Hepatocyte (in vitro differentiated cells): ENCODE measurements around the gene TAS2R16. TPM values are rescaled to one million over a fixed set of nuclear protein-coding genes. Genes with fewer than 3 reads are reported as not detected.

Experiments
- DNase-seq: peaks from one replicate; pipeline ENCODE4 v3.0.0-alpha.2; 2016; ENCODE audit warnings: low spot score
- H2AFZ ChIP-seq: fragments of 200-600 bp; sonication (generic); 2 replicates; pipeline ENCODE4 v1.6.0; 2016; ENCODE audit warnings: antibody characterized with exemption, mild to moderate bottlenecking
- H3K27ac ChIP-seq: fragments of 200-600 bp; sonication (generic); 2 replicates; pipeline ENCODE4 v1.5.1; 2016; ENCODE audit warnings: mild to moderate bottlenecking
- H3K27me3 ChIP-seq: fragments of 200-600 bp; sonication (generic); 2 replicates; pipeline ENCODE4 v1.6.1; 2016
- H3K36me3 ChIP-seq: fragments of 200-600 bp; sonication (generic); replicated peaks from 2 replicates; pipeline ENCODE4 v1.5.1; 2016; ENCODE audit warnings: low read depth; ENCODE audit not compliant: insufficient read depth
- H3K4me1 ChIP-seq: fragments of 200-600 bp; sonication (generic); 2 replicates; pipeline ENCODE4 v1.5.1; 2016; ENCODE audit warnings: mild to moderate bottlenecking, moderate library complexity; ENCODE audit not compliant: insufficient read depth
- H3K4me2 ChIP-seq: fragments of 200-600 bp; sonication (generic); 2 replicates; pipeline ENCODE4 v1.6.0; 2016
- H3K4me3 ChIP-seq: fragments of 200-600 bp; sonication (generic); 2 replicates; pipeline ENCODE4 v1.5.1; 2016; ENCODE audit warnings: mild to moderate bottlenecking
- H3K79me2 ChIP-seq: fragments of 200-600 bp; sonication (generic); 2 replicates; pipeline ENCODE4 v1.6.0; 2017; ENCODE audit warnings: mild to moderate bottlenecking
- H3K9me2 ChIP-seq: fragments of 200-600 bp; sonication (generic); replicated peaks from 2 replicates; pipeline ENCODE4 v1.6.0; 2017; ENCODE audit warnings: mild to moderate bottlenecking; ENCODE audit not compliant: insufficient read depth
- H3K9me3 ChIP-seq: fragments of 200-600 bp; sonication (generic); 2 replicates; pipeline ENCODE4 v1.5.1; 2016; ENCODE audit warnings: low read depth, mild to moderate bottlenecking
- H4K20me1 ChIP-seq: fragments of 200-600 bp; sonication (generic); 2 replicates; pipeline ENCODE4 v1.6.0; 2016; ENCODE audit warnings: mild to moderate bottlenecking; ENCODE audit not compliant: insufficient read depth, poor library complexity, severe bottlenecking
- EZH2 ChIP-seq: fragments of 200-600 bp; sonication (generic); IDR thresholded peaks from 2 replicates; pipeline ENCODE4 v1.6.1; 2016; ENCODE audit warnings: antibody characterized with exemption, mild to moderate bottlenecking, borderline replicate concordance
- EZH2phosphoT487 ChIP-seq: fragments of 200-600 bp; sonication (generic); IDR thresholded peaks from one replicate; pipeline ENCODE4 v1.6.1; 2018; ENCODE audit warnings: antibody characterized with exemption, mild to moderate bottlenecking, low read depth, moderate library complexity; ENCODE audit not compliant: unreplicated experiment, severe bottlenecking
- WGBS: methylation state at CpG from one replicate; pipeline ENCODE4 v1.1.6; 2016; ENCODE audit warnings: low lambda C conversion rate; ENCODE audit errors: missing lambda C conversion rate; 5-methylcytosine and 5-hydroxymethylcytosine counted together
- polyA plus RNA-seq: library from polyadenylated mRNA; unstranded; fragments of >200 nt; fragmentation: Nextera tagmentation; extraction: Ambion mirVana; gene quantifications from 2 replicates; pipeline ENCODE4 v1.2.1, GENCODE V29; 2016
- total RNA-seq: library from RNA; depleted of rRNA; stranded (reverse); fragments of >200 nt; gene quantifications from 2 replicates; pipeline ENCODE4 v1.2.3, GENCODE V29; 2014
- TF ChIP-seq, protein P1 (sequence below): fragments of 200-600 bp; sonication (generic); IDR thresholded peaks from 2 replicates; pipeline ENCODE4 v1.5.1; 2016; ENCODE audit warnings: antibody characterized with exemption, mild to moderate bottlenecking; ENCODE audit not compliant: poor library complexity

Gene TAS2R16, protein sequence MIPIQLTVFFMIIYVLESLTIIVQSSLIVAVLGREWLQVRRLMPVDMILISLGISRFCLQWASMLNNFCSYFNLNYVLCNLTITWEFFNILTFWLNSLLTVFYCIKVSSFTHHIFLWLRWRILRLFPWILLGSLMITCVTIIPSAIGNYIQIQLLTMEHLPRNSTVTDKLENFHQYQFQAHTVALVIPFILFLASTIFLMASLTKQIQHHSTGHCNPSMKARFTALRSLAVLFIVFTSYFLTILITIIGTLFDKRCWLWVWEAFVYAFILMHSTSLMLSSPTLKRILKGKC
- total RNA-seq: 1.2 TPM in 1 of 2 replicates, not detected in the other
- not detected in 2 replicates for polyA plus RNA-seq

DNA sequence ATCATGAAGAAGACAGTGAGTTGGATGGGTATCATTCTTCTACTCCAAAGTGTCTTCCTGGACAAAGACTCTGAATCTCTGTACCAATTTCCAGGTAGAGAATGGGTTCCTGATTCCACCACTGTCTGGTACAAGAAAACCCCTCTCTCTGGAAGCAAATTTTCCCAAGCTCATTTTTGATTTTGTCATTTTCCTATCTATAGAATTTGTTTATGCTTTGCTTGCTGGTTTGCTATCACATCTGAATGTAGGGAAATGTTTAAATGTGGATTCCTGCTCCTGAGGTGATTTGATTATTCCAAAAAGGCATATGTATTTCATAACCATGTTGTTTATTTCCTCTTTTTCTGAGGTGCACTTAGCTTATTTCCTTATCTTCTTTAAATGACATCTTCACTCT, at the start of gene TAS2R16:
Gene TAS2R16 (minus strand): TSS at position 101 of the 400 bp plus-strand sequence. CDS start 66 bp downstream, at position 35.
- H2AFZ ChIP-seq: no peak within 1 kb of the TSS
- no peaks in the 10 kb centered on the region for H3K9me3 ChIP-seq
- TF ChIP-seq, protein P1, sequence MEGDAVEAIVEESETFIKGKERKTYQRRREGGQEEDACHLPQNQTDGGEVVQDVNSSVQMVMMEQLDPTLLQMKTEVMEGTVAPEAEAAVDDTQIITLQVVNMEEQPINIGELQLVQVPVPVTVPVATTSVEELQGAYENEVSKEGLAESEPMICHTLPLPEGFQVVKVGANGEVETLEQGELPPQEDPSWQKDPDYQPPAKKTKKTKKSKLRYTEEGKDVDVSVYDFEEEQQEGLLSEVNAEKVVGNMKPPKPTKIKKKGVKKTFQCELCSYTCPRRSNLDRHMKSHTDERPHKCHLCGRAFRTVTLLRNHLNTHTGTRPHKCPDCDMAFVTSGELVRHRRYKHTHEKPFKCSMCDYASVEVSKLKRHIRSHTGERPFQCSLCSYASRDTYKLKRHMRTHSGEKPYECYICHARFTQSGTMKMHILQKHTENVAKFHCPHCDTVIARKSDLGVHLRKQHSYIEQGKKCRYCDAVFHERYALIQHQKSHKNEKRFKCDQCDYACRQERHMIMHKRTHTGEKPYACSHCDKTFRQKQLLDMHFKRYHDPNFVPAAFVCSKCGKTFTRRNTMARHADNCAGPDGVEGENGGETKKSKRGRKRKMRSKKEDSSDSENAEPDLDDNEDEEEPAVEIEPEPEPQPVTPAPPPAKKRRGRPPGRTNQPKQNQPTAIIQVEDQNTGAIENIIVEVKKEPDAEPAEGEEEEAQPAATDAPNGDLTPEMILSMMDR: no peak
- TF ChIP-seq EZH2 (no peak), EZH2phosphoT487 (no peak)
- no peak within 1 kb of the TSS for H3K27ac ChIP-seq
- H3K4me2 ChIP-seq: no peak within 1 kb of the TSS
- H3K27me3 ChIP-seq: no peaks in the 10 kb centered on the region
- no peaks in the 10 kb centered on the region for H3K4me1 ChIP-seq
- no peak for DNase-seq
- no peaks in the 10 kb centered on the region for H3K79me2 ChIP-seq
- no peaks in the 10 kb centered on the region for H3K9me2 ChIP-seq
- H3K4me3 ChIP-seq: no peak within 1 kb of the TSS
- H3K36me3 ChIP-seq: no peaks in the 10 kb centered on the region
- no peaks in the 10 kb centered on the region for H4K20me1 ChIP-seq

DNA sequence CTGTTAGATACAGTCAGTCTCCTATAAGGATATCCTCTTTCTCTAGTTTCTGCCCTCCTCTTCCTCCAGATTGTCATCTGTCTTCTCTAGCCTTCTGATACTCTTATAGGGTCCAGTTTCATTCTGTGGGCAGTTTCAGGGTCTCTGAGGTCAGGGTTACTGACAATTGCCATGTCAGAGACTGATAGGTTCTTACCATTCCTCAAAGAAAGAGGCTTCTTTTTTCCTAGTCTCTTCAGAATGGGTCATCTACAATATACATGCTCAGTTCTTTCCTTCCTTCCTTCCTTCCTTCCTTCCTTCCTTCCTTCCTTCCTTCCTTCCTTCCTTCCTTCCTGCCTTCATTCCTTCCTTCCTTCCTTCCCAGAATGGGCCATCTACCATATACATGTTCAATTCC, 48.1 kb upstream of the TAS2R16 start:
- DNase-seq: no peak
- peaks cover 6% of the 10 kb centered on the region for H3K9me3 ChIP-seq
- H4K20me1 ChIP-seq: no peaks in the 10 kb centered on the region
- H3K79me2 ChIP-seq: no peaks in the 10 kb centered on the region
- H3K4me3 ChIP-seq: no peak overlapping the region
- H3K27me3 ChIP-seq: no peaks in the 10 kb centered on the region
- no peak for TF ChIP-seq EZH2
- TF ChIP-seq EZH2phosphoT487: no peak
- TF ChIP-seq, protein P1: no peak
- no peak overlapping the region for H3K4me2 ChIP-seq
- H3K27ac ChIP-seq: no peak overlapping the region
- no peaks in the 10 kb centered on the region for H3K4me1 ChIP-seq
- no peak overlapping the region for H2AFZ ChIP-seq
- no peaks in the 10 kb centered on the region for H3K9me2 ChIP-seq
- no peaks in the 10 kb centered on the region for H3K36me3 ChIP-seq

DNA sequence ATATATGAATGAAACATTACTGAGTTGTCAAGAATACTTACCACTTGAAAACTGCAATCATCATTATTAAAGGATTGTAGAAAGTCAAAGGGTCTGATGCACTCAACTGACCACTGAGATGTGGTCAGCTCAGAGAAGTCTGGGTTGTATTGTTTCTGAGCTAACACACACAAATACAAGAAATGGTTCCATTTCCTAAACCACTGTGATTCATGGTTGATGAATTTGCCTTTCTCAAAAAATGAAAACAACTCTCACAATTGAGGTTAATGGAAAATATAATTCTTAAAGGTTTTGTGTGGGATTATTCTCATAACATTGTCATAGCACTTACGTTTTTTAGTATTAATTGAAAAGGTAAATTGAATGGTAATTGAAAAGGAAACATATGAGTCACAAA, 45.6 kb upstream of the TAS2R16 start:
- 71% methylated on average over 1 of the region's 1 CpG for WGBS
- no peaks in the 10 kb centered on the region for H3K4me1 ChIP-seq

More for the DNA sequence above, 45.6 kb upstream of the TAS2R16 start:
- Histone ChIP-seq H3K79me2 (no peaks in the 10 kb centered on the region), H3K4me2 (no peak overlapping the region), H2AFZ (no peak overlapping the region), H3K9me3 (no peaks in the 10 kb centered on the region), H3K36me3 (no peaks in the 10 kb centered on the region), H4K20me1 (no peaks in the 10 kb centered on the region), H3K27ac (no peak overlapping the region), H3K27me3 (no peaks in the 10 kb centered on the region), H3K4me3 (no peak overlapping the region), H3K9me2 (no peaks in the 10 kb centered on the region)
- no peak for DNase-seq
- no peak for TF ChIP-seq EZH2phosphoT487
- TF ChIP-seq, protein P1: no peak
- no peak for TF ChIP-seq EZH2
